Measurements from ENCODE around the gene SEMA4A.

The SEMA4A gene

DNA sequence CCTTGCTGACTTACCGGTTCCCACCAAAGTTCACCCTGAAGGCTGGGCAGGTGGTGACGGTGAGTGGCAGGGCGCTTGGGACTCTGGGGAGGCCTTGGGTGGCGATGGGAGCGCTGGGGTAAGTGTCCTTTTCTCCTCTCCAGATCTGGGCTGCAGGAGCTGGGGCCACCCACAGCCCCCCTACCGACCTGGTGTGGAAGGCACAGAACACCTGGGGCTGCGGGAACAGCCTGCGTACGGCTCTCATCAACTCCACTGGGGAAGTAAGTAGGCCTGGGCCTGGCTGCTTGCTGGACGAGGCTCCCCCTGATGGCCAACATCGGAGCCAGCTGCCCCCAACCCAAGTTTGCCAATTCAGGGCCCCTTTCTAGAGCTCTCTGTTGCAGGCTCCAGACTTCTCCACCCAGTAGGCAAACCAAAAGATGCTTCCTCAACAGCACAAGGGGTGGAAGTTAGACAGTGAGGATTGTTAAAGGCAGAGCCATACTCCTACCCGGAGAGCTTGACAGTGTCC, 16.4 kb upstream of the SEMA4A start:
- no peak for DNase-seq

- no peak for DNase-seq
Observed at GRCh38 chr1:156138458-156138867, 14.9 kb upstream of the SEMA4A start.

- DNase-seq: peak; percentile 78
Observed at GRCh38 chr1:156140879-156141707, 12.3 kb upstream of the SEMA4A start.

DNA sequence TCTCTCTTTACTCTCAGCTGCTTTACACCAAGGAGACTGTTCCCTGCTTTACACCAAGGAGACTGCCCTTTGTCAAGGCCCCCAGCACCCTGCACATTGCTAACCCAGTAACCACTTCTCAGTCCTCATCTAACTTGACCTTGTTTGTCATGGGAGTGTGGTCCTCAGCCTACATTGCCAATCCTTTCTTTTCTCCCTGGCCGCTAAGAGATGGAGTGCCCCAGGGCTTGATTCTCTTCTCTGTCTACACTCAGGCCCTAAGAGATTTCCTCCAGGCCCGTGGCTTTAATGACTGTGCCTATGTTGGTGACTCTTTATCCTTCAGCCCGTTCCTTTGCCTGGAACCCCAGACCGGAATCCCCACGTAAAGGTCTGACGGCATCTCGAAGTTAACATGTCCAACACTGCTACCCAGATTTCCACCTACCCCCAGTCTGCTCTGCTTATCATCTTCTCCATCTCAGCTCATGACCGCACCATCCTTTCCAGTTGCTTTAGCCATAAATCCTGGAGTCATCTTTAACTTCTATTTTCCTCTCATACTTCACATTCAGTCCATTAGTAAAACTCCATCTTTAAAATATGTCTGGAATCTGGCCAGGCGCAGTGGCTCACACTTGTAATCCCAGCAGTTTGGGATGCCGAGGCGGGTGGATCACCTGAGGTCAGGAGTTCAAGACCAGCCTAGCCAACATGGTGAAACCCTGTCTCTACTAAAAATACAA, 9.5 kb upstream of the SEMA4A start:
- no peak for DNase-seq

- DNase-seq: no peak
Observed at GRCh38 chr1:156144742-156145141, 8.6 kb upstream of the SEMA4A start.

GRCh38 chr1:156145650-156146019, 7.8 kb upstream of the SEMA4A start:
- no peak for DNase-seq

GRCh38 chr1:156146020-156146768, 7.2 kb upstream of the SEMA4A start:
- DNase-seq: peak; percentile 75

DNA sequence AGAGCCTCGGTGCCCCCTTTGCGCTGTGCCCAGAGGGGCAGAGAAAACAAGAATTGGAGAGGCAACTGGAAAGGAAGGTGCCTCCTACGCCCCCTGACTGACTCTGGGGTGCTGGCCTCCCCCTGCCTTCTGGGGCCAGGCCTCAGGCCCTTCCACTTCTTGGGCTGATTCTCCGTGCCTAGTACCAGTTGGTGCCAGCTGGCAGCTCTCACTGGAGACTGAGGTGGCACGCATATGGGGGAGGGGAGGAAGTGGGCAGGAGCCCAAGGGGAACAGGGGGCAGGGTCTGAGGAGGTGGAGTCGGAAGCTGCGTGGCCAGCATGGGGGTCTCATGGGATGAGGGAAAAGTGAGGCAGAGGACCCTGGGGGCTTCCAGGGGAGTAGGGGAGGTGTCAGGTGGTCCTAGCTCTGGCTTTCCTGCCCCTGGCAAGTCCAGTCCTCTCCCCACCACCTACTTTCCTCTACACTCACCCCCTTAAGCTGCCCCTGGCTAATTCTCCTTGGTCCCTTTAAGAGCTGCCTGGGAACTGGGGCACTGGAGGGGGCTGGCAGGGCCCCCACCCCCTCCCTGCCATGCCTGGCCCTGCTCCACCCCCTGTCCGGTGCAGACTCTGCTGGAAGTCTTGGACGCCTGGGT, 6.5 kb upstream of the SEMA4A start:
- no peak for DNase-seq

GRCh38 chr1:156148216-156148615, 5.2 kb upstream of the SEMA4A start:
- DNase-seq: no peak

DNA sequence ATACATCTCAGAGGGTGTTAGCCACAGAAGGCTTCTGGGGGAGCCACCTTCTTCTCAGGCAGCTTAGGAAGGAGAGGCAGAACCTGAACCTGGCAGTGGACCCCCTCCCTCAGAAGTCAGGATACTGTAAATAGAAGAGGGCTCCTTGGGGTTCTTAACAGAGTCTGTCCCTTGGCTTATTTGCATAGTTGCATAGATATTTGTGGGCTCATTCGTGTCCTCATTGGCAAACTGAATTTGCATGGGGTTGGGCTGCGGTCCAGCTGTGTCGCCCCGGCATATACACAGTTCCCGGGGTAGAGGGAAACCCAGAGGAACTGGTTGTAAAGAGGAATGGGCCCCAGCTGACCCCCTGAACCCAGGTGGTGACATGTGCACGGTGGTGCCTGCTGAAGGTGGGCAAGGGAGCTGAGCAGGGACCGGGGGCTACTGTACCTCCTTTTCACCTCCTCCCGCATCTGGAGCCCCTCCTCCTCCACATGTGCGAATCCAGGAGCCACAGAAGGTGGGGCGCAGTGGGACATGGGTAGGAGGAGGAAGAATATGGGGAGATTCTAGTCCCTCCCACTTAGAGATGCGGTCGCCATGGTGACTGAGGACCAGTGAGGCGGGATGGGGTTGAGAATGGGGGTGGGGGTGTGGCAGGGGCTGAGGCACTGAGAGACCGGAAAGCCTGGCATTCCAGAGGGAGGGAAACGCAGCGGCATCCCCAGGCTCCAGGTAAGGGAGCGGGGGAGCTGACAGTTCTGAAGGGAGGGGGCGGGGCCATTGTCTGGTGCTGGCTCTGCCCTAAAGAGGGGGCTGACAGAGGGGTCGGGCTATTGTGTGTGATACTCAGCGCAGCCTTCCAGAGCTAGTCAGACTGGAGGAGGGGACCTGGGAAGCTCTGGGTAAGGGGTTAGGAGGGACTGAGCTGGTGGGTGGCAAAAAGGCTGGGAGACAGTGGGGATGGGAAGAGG, 3.7 kb upstream of the SEMA4A start:
- DNase-seq: no peak

GRCh38 chr1:156150333-156151011, 2.9 kb upstream of the SEMA4A start:
- no peak for DNase-seq

DNA sequence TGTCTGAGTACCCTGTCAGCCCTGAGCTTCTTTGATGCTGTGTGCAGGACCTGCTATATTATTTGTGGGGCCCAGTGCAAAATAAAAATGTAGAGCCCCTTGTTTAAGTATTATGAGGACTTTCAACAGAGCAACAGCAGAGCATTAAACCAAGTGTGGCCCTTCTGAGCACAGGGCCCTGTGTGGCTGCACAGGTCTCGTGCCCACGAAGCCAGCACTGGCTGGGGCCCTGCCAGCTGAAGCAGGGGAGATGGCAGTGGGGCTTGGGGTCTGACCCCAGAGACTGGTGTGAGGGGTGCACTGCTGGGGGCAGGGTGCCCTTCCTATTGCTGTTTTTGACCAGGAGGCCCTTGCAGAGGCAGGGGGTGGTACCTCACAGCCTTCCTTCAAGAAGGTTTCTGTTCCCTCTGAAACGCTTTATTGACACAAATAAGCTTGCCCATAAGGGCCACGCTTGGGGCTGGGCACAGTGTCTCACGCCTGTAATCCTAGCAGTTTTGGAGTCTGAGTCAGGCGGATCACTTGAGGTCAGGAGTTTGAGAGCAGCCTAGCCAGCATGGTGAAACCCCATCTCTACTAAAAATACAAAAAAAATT, 2.2 kb upstream of the SEMA4A start:
- no peak for DNase-seq

DNA sequence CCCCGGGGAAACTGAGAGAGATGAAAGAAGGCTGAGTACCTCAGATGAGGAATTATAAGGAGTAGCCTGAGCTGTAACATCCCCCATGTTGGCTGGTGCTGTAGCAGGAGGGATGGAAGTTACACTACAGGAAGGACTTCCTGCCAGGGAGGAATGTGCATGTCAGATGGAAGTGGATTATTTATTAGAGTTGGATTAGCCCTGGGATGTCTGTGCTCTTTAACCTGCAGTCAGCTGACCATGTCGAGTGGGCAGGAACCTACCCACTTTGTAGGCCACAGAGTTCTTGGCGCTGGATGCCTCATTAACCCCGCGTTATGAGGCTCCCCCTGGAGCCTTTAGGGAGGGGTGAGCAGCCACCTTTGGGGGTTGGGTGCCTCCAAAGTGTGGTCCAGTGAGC, 757 bp upstream of the SEMA4A start:
- DNase-seq: no peak

- no peak for DNase-seq
Observed at GRCh38 chr1:156154317-156154749, 948 bp downstream of the SEMA4A start.

DNA sequence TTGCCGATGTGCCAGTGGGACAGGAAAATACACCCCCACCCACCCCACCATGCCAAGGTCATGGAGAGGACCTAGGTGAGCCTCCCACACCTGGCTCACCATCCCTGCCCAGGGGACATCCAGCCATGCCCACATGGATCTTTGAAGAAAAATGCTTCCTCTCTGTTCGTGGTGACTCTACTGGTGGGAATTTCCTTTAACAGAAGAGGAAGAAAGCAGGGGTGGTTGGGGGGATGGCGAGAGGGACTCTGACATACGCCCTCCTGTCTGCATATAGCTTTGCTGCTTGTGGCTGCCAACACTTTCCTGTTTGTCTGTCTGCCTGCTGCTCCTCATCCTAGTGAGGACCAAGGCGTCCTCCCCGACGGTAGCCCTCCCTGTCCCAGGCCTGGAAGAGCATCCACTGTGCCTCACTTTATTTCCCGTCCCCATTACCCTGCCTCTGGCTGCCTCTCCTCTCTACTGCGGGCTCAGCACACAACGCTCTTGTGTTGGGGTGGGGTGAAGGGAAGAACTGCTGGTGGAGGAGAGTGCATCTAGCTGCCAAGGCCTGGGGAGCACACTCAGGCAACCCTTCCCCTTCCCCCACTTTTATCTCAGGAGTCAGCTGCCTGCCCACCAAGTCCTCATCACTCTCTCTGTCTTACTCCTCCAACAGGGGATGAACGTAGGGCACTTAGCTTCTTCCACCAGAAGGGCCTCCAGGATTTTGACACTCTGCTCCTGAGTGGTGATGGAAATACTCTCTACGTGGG, 2.5 kb downstream of the SEMA4A start:
- DNase-seq: no peak

DNA sequence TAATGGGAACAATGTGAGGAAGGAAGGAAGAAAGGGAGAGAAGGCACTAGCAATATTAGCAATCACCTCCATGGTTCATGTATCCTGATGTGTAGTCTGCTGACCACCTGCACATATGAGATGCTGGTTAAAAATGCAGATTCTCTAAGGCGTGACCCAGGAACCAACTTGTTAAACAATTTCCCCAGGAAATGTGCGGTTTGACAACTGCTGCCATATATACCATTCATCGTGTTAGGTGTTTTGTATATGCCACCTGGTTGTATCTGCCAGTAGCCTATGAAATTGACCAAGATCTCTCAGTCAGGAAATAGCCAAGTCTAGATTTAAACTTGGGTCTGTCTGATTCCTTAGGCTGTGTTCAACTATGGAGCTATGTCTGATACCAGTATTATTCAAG, 4.1 kb downstream of the SEMA4A start:
- DNase-seq: no peak

GRCh38 chr1:156157966-156158365, 4.6 kb downstream of the SEMA4A start:
- DNase-seq: no peak

- DNase-seq: no peak
Observed at GRCh38 chr1:156160000-156160742, 6.8 kb downstream of the SEMA4A start.

GRCh38 chr1:156160743-156161171, 7.4 kb downstream of the SEMA4A start:
- DNase-seq: peak; percentile 86
